Hematopoietic multipotent progenitor cell treated with erythropoietin and hydrocortisone succinate and interleukin-3 and kit ligand, for 17 days (in vitro differentiated cells): ENCODE data around the gene F8.
A peak's percentile ranks its signal among the peaks of the same experiment; 100 is the strongest.

Experiments used
- DNase-seq: peaks from one replicate; pipeline ENCODE4 v3.0.0-alpha.2; 2015; ENCODE audit warnings: low spot score

The F8 gene

GRCh38 chrX:155022585-155022984 lies at the start of gene F8:
Gene F8, minus strand, starts transcription at chrX:155022723. Its CDS starts 171 bp downstream, at chrX:155022552.
- no peak for DNase-seq

GRCh38 chrX:155071694-155072280 lies 49.3 kb upstream of the F8 start:
- DNase-seq = no peak

- DNase-seq = peak; percentile 85
These were observed 48.6 kb upstream of the F8 start, which contains the start of the genes BRCC3, CMC4 and MTCP1 for GRCh38 chrX:155070975-155071693. Gene BRCC3, plus strand, starts transcription at chrX:155071508. Its CDS starts 20 bp downstream, at chrX:155071528. Gene CMC4, minus strand, starts transcription at chrX:155071136. Its CDS starts 7,113 bp downstream, at chrX:155064023. Gene MTCP1, minus strand, starts transcription at chrX:155071136. Its CDS starts 5,126 bp downstream, at chrX:155066010.

GRCh38 chrX:155070663-155070974 lies 48.1 kb upstream of the F8 start:
- DNase-seq = no peak

- DNase-seq = no peak
These were observed 47.5 kb upstream of the F8 start for GRCh38 chrX:155070038-155070437.

GRCh38 chrX:155069414-155069813 lies 46.9 kb upstream of the F8 start:
- DNase-seq = no peak

- no peak for DNase-seq
These were observed 45.6 kb upstream of the F8 start for GRCh38 chrX:155068165-155068564.

- no peak for DNase-seq
These were observed 42.7 kb upstream of the F8 start for GRCh38 chrX:155065035-155065734.

GRCh38 chrX:155061760-155062159 lies 39.2 kb upstream of the F8 start:
- DNase-seq = no peak

- DNase-seq = peak; percentile 75
These were observed 34.6 kb upstream of the F8 start for GRCh38 chrX:155056877-155057792.

- no peak for DNase-seq
These were observed 33.9 kb upstream of the F8 start for GRCh38 chrX:155056471-155056870.

GRCh38 chrX:155055494-155055893 lies 33.0 kb upstream of the F8 start:
- DNase-seq = no peak

- no peak for DNase-seq
These were observed 31.7 kb upstream of the F8 start for GRCh38 chrX:155054255-155054654.

- no peak for DNase-seq
These were observed 31.1 kb upstream of the F8 start for GRCh38 chrX:155053656-155054055.

GRCh38 chrX:155052738-155053498 lies 30.4 kb upstream of the F8 start:
- no peak for DNase-seq

GRCh38 chrX:155048977-155049619 lies 26.6 kb upstream of the F8 start:
- peak; percentile 68 for DNase-seq

- no peak for DNase-seq
These were observed 24.4 kb upstream of the F8 start for GRCh38 chrX:155046811-155047528.

GRCh38 chrX:155046129-155046810 lies 23.7 kb upstream of the F8 start:
- no peak for DNase-seq

GRCh38 chrX:155035688-155036087 lies 13.2 kb upstream of the F8 start:
- no peak for DNase-seq
